Measurements from ENCODE around the gene ELK4. TPM values are rescaled to one million over a fixed set of nuclear protein-coding genes. Genes with fewer than 3 reads are reported as not detected.

Gene ELK4
- polyA plus RNA-seq, 1 of the 3 experiments (the other 2 are of a cell fraction) = 2.6 TPM

- Histone ChIP-seq H3K9me2 (no peaks in the 10 kb centered on the region), H3K9me3 (no peaks in the 10 kb centered on the region), H3F3A (replicated peaks; ENCODE audit: insufficient read depth) (peaks cover 2% of the 10 kb centered on the region), H3K27me3 (ENCODE audit: insufficient read depth) (no peaks in the 10 kb centered on the region), H3K27ac (ENCODE audit: low read depth in 2 of 2, low read length in 1 of 2) (no peak overlapping the region), H3K4me3 (ENCODE audit: low read depth in 2 of 2, low read length in 1 of 2) (no peak overlapping the region), H2AFZ (ENCODE audit: low read depth) (no peak overlapping the region), H3K36me3 (replicated peaks in 1 of 2; ENCODE audit: control insufficient read depth in 1 of 2, insufficient read depth in 2 of 2, low read length in 1 of 2) (no peaks in the 10 kb centered on the region), H3K79me2 (ENCODE audit: insufficient read depth) (no peaks in the 10 kb centered on the region), H3K9ac (no peak overlapping the region), H3K4me1 (ENCODE audit: control insufficient read depth in 1 of 2, insufficient read depth in 2 of 2, low read depth in 1 of 2, low read length in 1 of 2) (peaks cover 0 to 12% of the 10 kb centered on the region in 2 experiments; a peak in 1 of 4 replicates), H3K4me2 (no peak overlapping the region), H4K20me1 (ENCODE audit: insufficient read depth) (no peaks in the 10 kb centered on the region)
- peak; percentile 35; the same call in 1 of the 2 replicates for TF ChIP-seq SMC3 (IDR thresholded peaks at IDR 0.05; ENCODE audit: low read depth, low read length)
- no peak for TF ChIP-seq YY1 (IDR thresholded peaks at IDR 0.05; ENCODE audit: low read depth)
- no peak for TF ChIP-seq MAX (IDR thresholded peaks at IDR 0.05; ENCODE audit: low read depth)
- TF ChIP-seq IRF3 (IDR thresholded peaks at IDR 0.05; ENCODE audit: low read depth, low read length) = no peak
- no peak for TF ChIP-seq ELF1 (IDR thresholded peaks at IDR 0.05)
- no peak for TF ChIP-seq GATA2 (CRISPR knock-in tag; IDR thresholded peaks at IDR 0.05)
- TF ChIP-seq FOXJ3 (CRISPR knock-in tag; IDR thresholded peaks at IDR 0.05) = no peak
- no peak for TF ChIP-seq CHD2 (IDR thresholded peaks at IDR 0.05; ENCODE audit: low read length, partially characterized antibody)
- TF ChIP-seq TAF1 (IDR thresholded peaks at IDR 0.05; ENCODE audit: borderline replicate concordance, low read depth, low read length) = no peak
- TF ChIP-seq USF1 (IDR thresholded peaks at IDR 0.05; ENCODE audit: borderline replicate concordance, low read depth) = no peak
- TF ChIP-seq RAD21 (IDR thresholded peaks at IDR 0.05; ENCODE audit: low read length) = peak; percentile 31; the same call in 1 of the 2 replicates
- TF ChIP-seq EP300 (IDR thresholded peaks at IDR 0.05; ENCODE audit: borderline replicate concordance in 1 of 2, low read depth in 1 of 2, low read length in 1 of 2) = no peak
- no peak for TF ChIP-seq TEAD4 (IDR thresholded peaks at IDR 0.05; ENCODE audit: borderline replicate concordance, insufficient read depth)
- TF ChIP-seq CTCF (IDR thresholded peaks at IDR 0.05) = peak; percentile 55
- TF ChIP-seq FOSL2 (IDR thresholded peaks at IDR 0.05; ENCODE audit: borderline replicate concordance, low read depth) = no peak
- no peak for TF ChIP-seq NRF1 (IDR thresholded peaks at IDR 0.05; ENCODE audit: low read depth, low read length)
- ChIA-PET CTCF (interaction anchor here (0.6 to 9.7 kb wide), 13 partner anchors 9 to 123 kb away, joined by 3 to 443 read pairs (median 4); partner anchors contain the start of gene ELK4), POLR2A (no interaction called here)
- WGBS (ENCODE audit: low lambda C conversion rate) = 74% methylated on average over 6 of the region's 6 CpGs
- DNase-seq = no peak
These were observed 43.2 kb downstream of the ELK4 start for GRCh38 chr1:205588636-205589035.

Data from SK-N-SH (cell line).